Activated T-cell treated with anti-CD3 and anti-CD28 coated beads for 4 hours (primary cell): ENCODE results near the gene TMEM239.

ENCODE experiments used
- DNase-seq: peaks from one replicate; pipeline ENCODE4 v3.0.0-alpha.2; 2020

Gene TMEM239

DNA sequence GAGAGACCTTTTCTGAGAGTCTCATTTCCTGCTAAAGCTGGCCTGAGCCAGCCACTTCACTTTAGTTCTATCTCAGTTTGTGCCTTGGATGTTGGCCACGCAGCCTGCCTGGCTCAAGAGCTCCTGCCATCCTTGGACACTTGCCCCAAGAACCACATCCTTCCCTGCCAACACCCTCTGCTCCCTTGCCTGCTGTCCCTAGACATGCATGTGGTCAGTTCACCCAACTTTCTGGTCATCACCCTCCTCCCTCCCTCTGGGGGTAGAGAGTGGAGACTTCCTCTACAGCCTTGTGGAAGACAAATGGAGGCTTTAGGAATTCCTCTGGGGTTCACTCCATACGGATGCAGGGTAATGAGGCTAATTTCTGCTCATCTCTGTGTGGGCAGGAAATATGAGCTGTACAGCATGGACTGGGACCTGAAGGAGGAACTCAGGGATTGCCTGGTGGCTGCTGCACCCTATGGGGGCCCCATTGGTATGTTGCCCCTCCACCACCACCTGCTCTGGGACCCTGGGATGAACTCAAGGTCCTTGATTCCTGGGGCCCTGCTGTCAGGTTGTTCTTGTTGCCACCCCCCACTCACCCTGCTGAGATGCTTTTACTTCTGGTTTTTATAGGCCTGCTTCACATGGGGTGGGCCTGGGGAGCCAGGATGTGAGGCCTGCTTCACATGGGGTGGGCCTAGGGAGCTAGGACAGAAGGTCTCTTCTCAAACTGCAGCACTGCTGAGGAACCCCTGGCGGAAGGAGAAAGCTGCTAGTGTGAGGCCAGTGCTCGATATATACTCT is 43.4 kb downstream of the TMEM239 start:
- no peak for DNase-seq

DNA sequence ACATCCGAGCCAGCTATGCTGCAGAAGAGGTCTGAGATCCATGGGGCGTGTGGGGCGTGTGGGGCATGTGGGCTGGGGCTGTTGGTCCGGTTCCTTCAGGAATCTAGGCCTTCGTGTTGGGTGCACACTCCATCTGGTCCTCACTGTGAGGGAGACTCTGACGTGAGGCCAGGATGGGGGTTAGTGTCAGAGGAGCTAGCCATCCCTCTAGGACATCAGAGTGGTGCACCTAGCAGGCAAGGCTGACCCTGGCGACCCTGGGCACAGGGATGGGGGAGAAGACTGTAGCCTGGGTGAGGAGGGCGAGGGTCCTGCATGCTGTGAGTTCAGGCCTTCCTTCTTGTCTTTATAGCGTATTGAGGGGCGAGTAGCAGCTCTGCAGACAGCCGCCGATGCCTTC is 48.5 kb downstream of the TMEM239 start:
- no peak for DNase-seq

DNA sequence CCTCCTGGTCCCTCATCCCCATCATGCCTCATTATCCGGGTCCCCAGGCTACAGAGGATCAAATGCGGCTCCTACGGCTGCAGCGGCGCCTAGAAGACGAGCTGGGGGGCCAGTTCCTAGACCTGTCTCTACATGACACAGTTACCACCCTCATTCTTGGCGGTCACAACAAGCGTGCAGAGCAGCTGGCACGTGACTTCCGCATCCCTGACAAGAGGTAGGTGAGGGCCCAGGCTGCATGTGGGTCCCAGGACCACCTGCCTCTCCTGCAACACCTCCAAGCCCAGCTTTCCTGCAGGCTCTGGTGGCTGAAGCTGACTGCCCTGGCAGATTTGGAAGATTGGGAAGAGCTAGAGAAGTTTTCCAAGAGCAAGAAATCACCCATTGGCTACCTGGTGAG is 48.9 kb downstream of the TMEM239 start:
- DNase-seq = no peak

DNA sequence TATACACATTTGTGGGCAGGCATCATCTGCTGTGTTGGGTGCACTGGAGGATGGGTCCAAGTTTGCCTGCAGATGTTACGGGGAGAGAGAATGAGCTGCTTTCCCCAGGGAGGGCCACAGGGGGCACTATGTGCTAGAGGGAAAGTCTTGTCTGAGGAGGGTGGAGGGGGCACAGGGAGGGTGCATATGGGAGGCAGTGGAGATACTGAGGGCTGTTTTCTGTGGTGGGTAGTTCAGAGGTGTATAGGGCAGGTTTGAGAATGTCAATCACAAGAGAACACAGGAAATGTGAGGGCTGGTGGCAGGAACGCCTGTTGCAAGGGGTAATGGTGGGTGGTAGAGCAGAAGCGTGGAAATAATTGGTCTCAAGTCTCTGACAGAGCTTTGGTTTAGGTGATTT is 49.5 kb downstream of the TMEM239 start:
- peak; percentile 52 for DNase-seq

DNA sequence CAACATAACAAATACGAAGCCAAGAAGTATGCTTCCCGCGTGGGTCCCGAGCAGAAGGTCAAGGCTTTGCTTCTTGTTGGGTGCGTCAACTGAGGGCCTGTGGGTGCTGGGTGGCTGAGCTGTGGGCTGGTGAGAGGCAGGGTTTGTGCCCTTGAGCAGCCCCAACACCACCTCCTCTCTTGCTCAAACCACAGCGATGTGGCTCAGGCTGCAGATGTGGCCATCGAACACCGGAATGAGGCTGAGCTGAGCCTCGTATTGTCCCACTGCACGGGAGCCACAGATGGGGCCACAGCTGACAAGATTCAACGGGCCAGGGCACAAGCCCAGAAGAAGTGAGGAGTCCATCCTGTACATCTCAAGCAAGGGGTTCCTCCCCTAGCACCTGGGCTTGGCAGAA is 50.1 kb downstream of the TMEM239 start:
- DNase-seq = no peak

DNA sequence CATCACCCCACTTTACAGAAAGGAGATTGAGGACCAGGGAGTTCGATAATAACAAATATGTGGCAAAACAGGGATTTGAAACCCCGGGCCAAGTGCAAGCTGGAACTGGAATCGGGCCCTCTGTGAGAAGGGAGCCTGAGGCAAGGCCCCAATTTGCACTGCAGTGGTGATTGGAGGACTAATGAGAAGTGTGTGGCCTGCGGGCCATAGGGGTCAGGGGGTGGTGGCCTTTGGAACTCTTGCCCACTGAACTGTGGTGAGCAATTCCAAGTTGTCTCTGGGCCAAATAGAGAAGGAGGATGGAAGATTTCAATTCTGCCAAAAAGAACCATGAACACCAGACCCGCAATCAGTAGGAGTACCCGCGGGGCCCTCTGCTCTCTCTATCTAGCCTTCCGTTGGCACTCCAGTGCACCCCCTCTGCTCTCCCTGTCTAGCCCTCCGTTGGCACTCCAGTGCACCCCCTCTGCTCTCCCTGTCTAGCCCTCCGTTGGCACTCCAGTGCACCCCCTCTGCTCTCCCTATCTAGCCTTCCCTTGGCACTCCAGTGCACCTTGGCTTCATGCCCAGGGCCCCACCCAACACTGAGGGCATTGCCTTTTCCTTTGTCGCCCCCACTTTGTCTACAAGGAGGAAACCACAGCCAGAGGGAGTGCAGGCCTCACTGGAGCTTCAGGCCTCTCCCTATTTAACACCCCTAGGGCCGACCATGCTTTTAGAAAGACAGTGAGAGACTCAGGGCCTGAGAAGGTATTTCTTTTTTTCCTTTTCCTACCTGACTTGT is 51.1 kb downstream of the TMEM239 start:
- no peak for DNase-seq
